ENCODE measurements around the gene YWHAE. TPM values are rescaled to one million over a fixed set of nuclear protein-coding genes. Genes with fewer than 3 reads are reported as not detected.

Gene YWHAE
- polyA plus RNA-seq, 1 experiment = 1,187 TPM

- POLR2A ChIA-PET = interaction anchor here (0.6 to 0.7 kb wide), 3 partner anchors 38 to 286 kb away, joined by 3 to 6 read pairs (median 5); no protein-coding TSS in a partner anchor
- no peak overlapping the region for H3K27ac ChIP-seq (ENCODE audit: low read depth, low read length)
- H3K4me3 ChIP-seq (ENCODE audit: low read depth, low read length) = no peak overlapping the region
- no peak for TF ChIP-seq CTCF (IDR thresholded peaks at IDR 0.05; ENCODE audit: low read depth, low read length)
- peaks cover 11% of the 10 kb centered on the region for H3K9me3 ChIP-seq (ENCODE audit: control insufficient read depth, insufficient read depth, low read length)
- CTCF ChIA-PET = no interaction called here
- DNase-seq (ENCODE audit: low read depth, low spot score) = no peak
- no peaks in the 10 kb centered on the region for H3K27me3 ChIP-seq (ENCODE audit: control insufficient read depth, insufficient read depth, low read length)
Measured at GRCh38 chr17:1413281-1413791, 13.3 kb upstream of the YWHAE start.

- no peak for TF ChIP-seq CTCF (IDR thresholded peaks at IDR 0.05; ENCODE audit: low read depth, low read length)
- DNase-seq (ENCODE audit: low read depth, low spot score) = no peak
- Histone ChIP-seq H3K4me3 (ENCODE audit: low read depth, low read length) (no peak overlapping the region), H3K27me3 (ENCODE audit: control insufficient read depth, insufficient read depth, low read length) (no peaks in the 10 kb centered on the region), H3K9me3 (ENCODE audit: control insufficient read depth, insufficient read depth, low read length) (peaks cover 11% of the 10 kb centered on the region), H3K27ac (ENCODE audit: low read depth, low read length) (no peak overlapping the region)
- CTCF ChIA-PET = no interaction called here
- POLR2A ChIA-PET = no interaction called here
Measured at GRCh38 chr17:1412185-1413110, 12.4 kb upstream of the YWHAE start.

- Histone ChIP-seq H3K4me3 (ENCODE audit: low read depth, low read length) (no peak overlapping the region), H3K27me3 (ENCODE audit: control insufficient read depth, insufficient read depth, low read length) (no peaks in the 10 kb centered on the region), H3K27ac (ENCODE audit: low read depth, low read length) (no peak overlapping the region), H3K9me3 (ENCODE audit: control insufficient read depth, insufficient read depth, low read length) (no peaks in the 10 kb centered on the region; the same call in 1 of the 2 replicates)
- ChIA-PET CTCF (interaction anchor here (2.0 kb wide), 1 partner anchor 37 kb away, joined by 11 read pairs; no protein-coding TSS in a partner anchor), POLR2A (interaction anchor here (0.6 kb wide), 2 partner anchors 115 to 184 kb away, joined by 3 to 5 read pairs; no protein-coding TSS in a partner anchor)
- no peak for TF ChIP-seq CTCF (IDR thresholded peaks at IDR 0.05; ENCODE audit: low read depth, low read length)
- DNase-seq (ENCODE audit: low read depth, low spot score) = no peak
Measured at GRCh38 chr17:1402262-1402586, 2.2 kb upstream of the YWHAE start.

GRCh38 chr17:1398931-1399678 lies 917 bp downstream of the YWHAE start:
- no peak for DNase-seq (ENCODE audit: low read depth, low spot score)
- TF ChIP-seq CTCF (IDR thresholded peaks at IDR 0.05; ENCODE audit: low read depth, low read length) = no peak
- Histone ChIP-seq H3K27me3 (ENCODE audit: control insufficient read depth, insufficient read depth, low read length) (no peaks in the 10 kb centered on the region), H3K9me3 (ENCODE audit: control insufficient read depth, insufficient read depth, low read length) (no peaks in the 10 kb centered on the region; the same call in 1 of the 2 replicates), H3K27ac (ENCODE audit: low read depth, low read length) (peak overlapping the region; percentile 94), H3K4me3 (ENCODE audit: low read depth, low read length) (peak overlapping the region; percentile 88)
- ChIA-PET POLR2A (interaction anchor here (0.5 to 1.7 kb wide), 4 partner anchors 10 to 118 kb away, joined by 4 to 15 read pairs (median 6); partner anchors contain the start of gene INPP5K), CTCF (interaction anchor here (1.2 kb wide), 1 partner anchor 33 kb away, joined by 3 read pairs; no protein-coding TSS in a partner anchor)
